GM12892 (cell line): ENCODE data around the gene ALPK1.
"Not testable (repeated sequence)": the region's sequence is repeated elsewhere in the genome, so short reads cannot be mapped to it uniquely, and the experiment has no call there.

Experiments
- POLR2A ChIP-seq: IDR thresholded peaks from 2 replicates; pipeline ENCODE4 v1.6.1; 2011; ENCODE audit warnings: low read depth, low read length, control low read depth
- POLR2AphosphoS5 ChIP-seq: IDR thresholded peaks from 2 replicates; pipeline ENCODE4 v1.6.1; 2011; ENCODE audit warnings: low read depth, low read length, control low read depth
- TAF1 ChIP-seq: IDR thresholded peaks from 2 replicates; pipeline ENCODE4 v1.6.1; 2011; ENCODE audit warnings: low read depth, mild to moderate bottlenecking, control low read depth, low read length, borderline replicate concordance

GRCh38 chr4:112309263-112309791 is 12.2 kb downstream of the ALPK1 start:
- TF ChIP-seq POLR2AphosphoS5, POLR2A, TAF1: not testable (repeated sequence)
